Measurements from ENCODE around the gene PDK1. TPM values are rescaled to one million over a fixed set of nuclear protein-coding genes. Genes with fewer than 3 reads are reported as not detected.

PDK1 gene
- total RNA-seq, 1 donor from 2014 or later: 10.5 TPM

- Mint-ChIP-seq H3K4me1 (ENCODE audit: unreplicated experiment) (peaks cover 8% of the 10 kb centered on the region), H3K27ac (no peak overlapping the region), H3K4me3 (no peak overlapping the region), H3K36me3 (peaks cover 12% of the 10 kb centered on the region), H3K27me3 (no peaks in the 10 kb centered on the region), H3K9me3 (no peaks in the 10 kb centered on the region)
- TF ChIP-seq CTCF (conservative IDR thresholded peaks at IDR 0.05): no peak
- DNase-seq (ENCODE audit: extremely low spot score, unreplicated experiment): no peak
Observed at GRCh38 chr2:172607379-172607928, 51.6 kb downstream of the PDK1 start.

GRCh38 chr2:172609488-172609887 lies 53.6 kb downstream of the PDK1 start:
- no peaks in the 10 kb centered on the region for H3K9me3 Mint-ChIP-seq
- no peaks in the 10 kb centered on the region for H3K27me3 Mint-ChIP-seq
- no peak for DNase-seq (ENCODE audit: extremely low spot score, unreplicated experiment)
- no peak for TF ChIP-seq CTCF (conservative IDR thresholded peaks at IDR 0.05)
- H3K36me3 Mint-ChIP-seq: peaks cover 10% of the 10 kb centered on the region
- peaks cover 8% of the 10 kb centered on the region for H3K4me1 Mint-ChIP-seq (ENCODE audit: unreplicated experiment)
- no peak overlapping the region for H3K27ac Mint-ChIP-seq
- H3K4me3 Mint-ChIP-seq: no peak overlapping the region

GRCh38 chr2:172612051-172612450 lies 56.2 kb downstream of the PDK1 start:
- no peaks in the 10 kb centered on the region for H3K27me3 Mint-ChIP-seq
- no peak overlapping the region for H3K4me3 Mint-ChIP-seq

GRCh38 chr2:172613040-172613439 lies 57.1 kb downstream of the PDK1 start:
- Mint-ChIP-seq H3K36me3 (no peaks in the 10 kb centered on the region), H3K27ac (no peak overlapping the region), H3K4me1 (ENCODE audit: unreplicated experiment) (no peaks in the 10 kb centered on the region), H3K4me3 (no peak overlapping the region), H3K9me3 (no peaks in the 10 kb centered on the region), H3K27me3 (no peaks in the 10 kb centered on the region)
- DNase-seq (ENCODE audit: extremely low spot score, unreplicated experiment): no peak
- TF ChIP-seq CTCF (conservative IDR thresholded peaks at IDR 0.05): no peak

More at GRCh38 chr2:172612051-172612450, 56.2 kb downstream of the PDK1 start:
- TF ChIP-seq CTCF (conservative IDR thresholded peaks at IDR 0.05): no peak
- H3K27ac Mint-ChIP-seq: no peak overlapping the region
- H3K36me3 Mint-ChIP-seq: no peaks in the 10 kb centered on the region
- no peaks in the 10 kb centered on the region for H3K4me1 Mint-ChIP-seq (ENCODE audit: unreplicated experiment)
- no peaks in the 10 kb centered on the region for H3K9me3 Mint-ChIP-seq
- DNase-seq (ENCODE audit: extremely low spot score, unreplicated experiment): no peak

- no peak for DNase-seq (ENCODE audit: extremely low spot score, unreplicated experiment)
- H3K27me3 Mint-ChIP-seq: no peaks in the 10 kb centered on the region
- no peaks in the 10 kb centered on the region for H3K36me3 Mint-ChIP-seq
- no peak for TF ChIP-seq CTCF (conservative IDR thresholded peaks at IDR 0.05)
- no peaks in the 10 kb centered on the region for H3K4me1 Mint-ChIP-seq (ENCODE audit: unreplicated experiment)
- H3K27ac Mint-ChIP-seq: no peak overlapping the region
- no peaks in the 10 kb centered on the region for H3K9me3 Mint-ChIP-seq
- no peak overlapping the region for H3K4me3 Mint-ChIP-seq
Observed at GRCh38 chr2:172613615-172614231, 57.8 kb downstream of the PDK1 start.
